K562 (cell line): Measurements from ENCODE around the gene HSD17B1. TPM values are rescaled to one million over a fixed set of nuclear protein-coding genes. Genes with fewer than 3 reads are reported as not detected.

Source experiments
- ARID1B ChIP-seq: fragments of 450-650 bp; IDR thresholded peaks from 2 replicates; pipeline ENCODE4 v1.6.1; 2016; ENCODE audit warnings: antibody characterized with exemption, mild to moderate bottlenecking, inconsistent platforms
- EWSR1 ChIP-seq: fragments of 450-650 bp; IDR thresholded peaks from 2 replicates; pipeline ENCODE4 v1.6.1; 2018; ENCODE audit warnings: borderline replicate concordance, mild to moderate bottlenecking, low read depth, moderate library complexity; ENCODE audit not compliant: partially characterized antibody
- MTA3 ChIP-seq: fragments of 450-650 bp; formaldehyde crosslinking; IDR thresholded peaks from 2 replicates; pipeline ENCODE4 v1.6.1; 2017; ENCODE audit warnings: mild to moderate bottlenecking, borderline replicate concordance
- PHF20 ChIP-seq: fragments of 450-650 bp; IDR thresholded peaks from 2 replicates; pipeline ENCODE4 v1.6.1; 2018; ENCODE audit not compliant: partially characterized antibody
- RBM17 ChIP-seq: fragments of 200-400 bp; formaldehyde crosslinking; IDR thresholded peaks from 2 replicates; pipeline ENCODE4 v1.6.1; 2017; ENCODE audit warnings: low read depth, mild to moderate bottlenecking, low read length, borderline replicate concordance
- RBM25 ChIP-seq: fragments of 200-400 bp; formaldehyde crosslinking; IDR thresholded peaks from 2 replicates; pipeline ENCODE4 v1.6.1; 2018; ENCODE audit warnings: low read length, low read depth, moderate library complexity; ENCODE audit not compliant: severe bottlenecking
- XRCC3 ChIP-seq: fragments of 450-650 bp; IDR thresholded peaks from 2 replicates; pipeline ENCODE4 v1.6.1; 2017; ENCODE audit warnings: mild to moderate bottlenecking, moderate library complexity
- ZNF57 ChIP-seq: fragments of 450-650 bp; formaldehyde crosslinking; IDR thresholded peaks from 2 replicates; pipeline ENCODE4 v1.4.0; 2020; ENCODE audit warnings: mild to moderate bottlenecking, moderate library complexity
- polyA plus RNA-seq, 8 experiments: library from polyadenylated mRNA; depleted of rRNA in 4 of 8; stranded (reverse) in 5 of 8; unstranded in 3 of 8; fragments of >200 nt; fragmentation: Nextera tagmentation in 2 of 8; fragmentation: Illumina TruSeq in 1 of 8; extraction: Ambion mirVana in 2 of 8; extraction: Trizol in 1 of 8; gene quantifications; 2 replicates each; pipeline versions ENCODE4 v1.2.1 to v1.2.3, GENCODE V29; 2011 to 2014; ENCODE audit warnings: inconsistent platforms in 1 of 8, missing spikeins in 1 of 8
- total RNA-seq, 7 experiments: library from RNA; depleted of rRNA in 6 of 7; stranded (reverse); fragments of >200 nt in 6 of 7; fragmentation: Illumina TruSeq in 2 of 7; extraction: Trizol in 2 of 7; gene quantifications; 2 replicates each; pipeline versions ENCODE4 v1.2.1 to v1.2.3, GENCODE V29; 2011 to 2021; ENCODE audit warnings: low replicate concordance in 1 of 7
- TF ChIP-seq, protein P1 (sequence below): fragments of 450-650 bp; IDR thresholded peaks from 2 replicates; pipeline ENCODE4 v1.6.1; 2016; ENCODE audit warnings: borderline replicate concordance
- TF ChIP-seq, protein P2 (sequence below): fragments of 250-450 bp; sonication (Bioruptor Pico); IDR thresholded peaks from 2 replicates; pipeline ENCODE4 v1.8.0; 2021; ENCODE audit warnings: moderate library complexity, mild to moderate bottlenecking, inconsistent platforms
- TF ChIP-seq, protein P3 (sequence below): fragments of 450-650 bp; IDR thresholded peaks from 2 replicates; pipeline ENCODE4 v1.6.1; 2016; ENCODE audit warnings: mild to moderate bottlenecking, moderate library complexity

Gene HSD17B1
- total and polyA plus RNA-seq, 9 of the 15 experiments (the other 6 are each of a cell fraction or from before 2014, with no cell fraction given): 0.55 to 21.1 (median 3.6) TPM

DNA sequence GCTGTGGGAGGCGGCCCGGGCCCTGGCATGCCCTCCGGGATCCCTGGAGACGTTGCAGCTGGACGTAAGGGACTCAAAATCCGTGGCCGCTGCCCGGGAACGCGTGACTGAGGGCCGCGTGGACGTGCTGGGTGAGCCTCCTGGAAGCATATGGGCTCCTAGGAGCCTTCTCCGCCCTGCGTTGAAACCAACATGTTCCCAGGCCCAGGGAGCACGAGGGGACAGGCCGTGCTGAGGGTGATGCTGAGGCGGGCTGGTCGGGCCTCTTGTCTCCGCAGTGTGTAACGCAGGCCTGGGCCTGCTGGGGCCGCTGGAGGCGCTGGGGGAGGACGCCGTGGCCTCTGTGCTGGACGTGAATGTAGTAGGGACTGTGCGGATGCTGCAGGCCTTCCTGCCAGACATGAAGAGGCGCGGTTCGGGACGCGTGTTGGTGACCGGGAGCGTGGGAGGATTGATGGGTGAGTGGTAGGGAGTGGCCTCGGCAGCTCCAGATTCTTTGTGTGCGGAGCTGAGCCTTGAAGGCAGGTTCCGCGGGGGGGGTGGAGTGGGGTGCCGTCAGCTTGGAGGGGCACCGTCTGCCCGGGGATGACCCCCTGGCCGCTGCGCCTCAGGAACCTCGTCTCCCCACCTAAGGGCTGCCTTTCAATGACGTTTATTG, 567 bp downstream of the HSD17B1 start (continued):
- peak; percentile 65 for TF ChIP-seq PHF20
- no peak for TF ChIP-seq XRCC3
- TF ChIP-seq, protein P1, sequence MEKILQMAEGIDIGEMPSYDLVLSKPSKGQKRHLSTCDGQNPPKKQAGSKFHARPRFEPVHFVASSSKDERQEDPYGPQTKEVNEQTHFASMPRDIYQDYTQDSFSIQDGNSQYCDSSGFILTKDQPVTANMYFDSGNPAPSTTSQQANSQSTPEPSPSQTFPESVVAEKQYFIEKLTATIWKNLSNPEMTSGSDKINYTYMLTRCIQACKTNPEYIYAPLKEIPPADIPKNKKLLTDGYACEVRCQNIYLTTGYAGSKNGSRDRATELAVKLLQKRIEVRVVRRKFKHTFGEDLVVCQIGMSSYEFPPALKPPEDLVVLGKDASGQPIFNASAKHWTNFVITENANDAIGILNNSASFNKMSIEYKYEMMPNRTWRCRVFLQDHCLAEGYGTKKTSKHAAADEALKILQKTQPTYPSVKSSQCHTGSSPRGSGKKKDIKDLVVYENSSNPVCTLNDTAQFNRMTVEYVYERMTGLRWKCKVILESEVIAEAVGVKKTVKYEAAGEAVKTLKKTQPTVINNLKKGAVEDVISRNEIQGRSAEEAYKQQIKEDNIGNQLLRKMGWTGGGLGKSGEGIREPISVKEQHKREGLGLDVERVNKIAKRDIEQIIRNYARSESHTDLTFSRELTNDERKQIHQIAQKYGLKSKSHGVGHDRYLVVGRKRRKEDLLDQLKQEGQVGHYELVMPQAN: peak; percentile 37; the same call in 1 of the 2 replicates
- TF ChIP-seq, protein P2, sequence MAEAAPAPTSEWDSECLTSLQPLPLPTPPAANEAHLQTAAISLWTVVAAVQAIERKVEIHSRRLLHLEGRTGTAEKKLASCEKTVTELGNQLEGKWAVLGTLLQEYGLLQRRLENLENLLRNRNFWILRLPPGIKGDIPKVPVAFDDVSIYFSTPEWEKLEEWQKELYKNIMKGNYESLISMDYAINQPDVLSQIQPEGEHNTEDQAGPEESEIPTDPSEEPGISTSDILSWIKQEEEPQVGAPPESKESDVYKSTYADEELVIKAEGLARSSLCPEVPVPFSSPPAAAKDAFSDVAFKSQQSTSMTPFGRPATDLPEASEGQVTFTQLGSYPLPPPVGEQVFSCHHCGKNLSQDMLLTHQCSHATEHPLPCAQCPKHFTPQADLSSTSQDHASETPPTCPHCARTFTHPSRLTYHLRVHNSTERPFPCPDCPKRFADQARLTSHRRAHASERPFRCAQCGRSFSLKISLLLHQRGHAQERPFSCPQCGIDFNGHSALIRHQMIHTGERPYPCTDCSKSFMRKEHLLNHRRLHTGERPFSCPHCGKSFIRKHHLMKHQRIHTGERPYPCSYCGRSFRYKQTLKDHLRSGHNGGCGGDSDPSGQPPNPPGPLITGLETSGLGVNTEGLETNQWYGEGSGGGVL (CRISPR knock-in tag): no peak
- no peak for TF ChIP-seq RBM25
- no peak; the same call in 1 of the 2 replicates for TF ChIP-seq ARID1B
- peak; percentile 53; the same call in 1 of the 2 replicates for TF ChIP-seq MTA3
- no peak for TF ChIP-seq RBM17
- TF ChIP-seq, protein P3, sequence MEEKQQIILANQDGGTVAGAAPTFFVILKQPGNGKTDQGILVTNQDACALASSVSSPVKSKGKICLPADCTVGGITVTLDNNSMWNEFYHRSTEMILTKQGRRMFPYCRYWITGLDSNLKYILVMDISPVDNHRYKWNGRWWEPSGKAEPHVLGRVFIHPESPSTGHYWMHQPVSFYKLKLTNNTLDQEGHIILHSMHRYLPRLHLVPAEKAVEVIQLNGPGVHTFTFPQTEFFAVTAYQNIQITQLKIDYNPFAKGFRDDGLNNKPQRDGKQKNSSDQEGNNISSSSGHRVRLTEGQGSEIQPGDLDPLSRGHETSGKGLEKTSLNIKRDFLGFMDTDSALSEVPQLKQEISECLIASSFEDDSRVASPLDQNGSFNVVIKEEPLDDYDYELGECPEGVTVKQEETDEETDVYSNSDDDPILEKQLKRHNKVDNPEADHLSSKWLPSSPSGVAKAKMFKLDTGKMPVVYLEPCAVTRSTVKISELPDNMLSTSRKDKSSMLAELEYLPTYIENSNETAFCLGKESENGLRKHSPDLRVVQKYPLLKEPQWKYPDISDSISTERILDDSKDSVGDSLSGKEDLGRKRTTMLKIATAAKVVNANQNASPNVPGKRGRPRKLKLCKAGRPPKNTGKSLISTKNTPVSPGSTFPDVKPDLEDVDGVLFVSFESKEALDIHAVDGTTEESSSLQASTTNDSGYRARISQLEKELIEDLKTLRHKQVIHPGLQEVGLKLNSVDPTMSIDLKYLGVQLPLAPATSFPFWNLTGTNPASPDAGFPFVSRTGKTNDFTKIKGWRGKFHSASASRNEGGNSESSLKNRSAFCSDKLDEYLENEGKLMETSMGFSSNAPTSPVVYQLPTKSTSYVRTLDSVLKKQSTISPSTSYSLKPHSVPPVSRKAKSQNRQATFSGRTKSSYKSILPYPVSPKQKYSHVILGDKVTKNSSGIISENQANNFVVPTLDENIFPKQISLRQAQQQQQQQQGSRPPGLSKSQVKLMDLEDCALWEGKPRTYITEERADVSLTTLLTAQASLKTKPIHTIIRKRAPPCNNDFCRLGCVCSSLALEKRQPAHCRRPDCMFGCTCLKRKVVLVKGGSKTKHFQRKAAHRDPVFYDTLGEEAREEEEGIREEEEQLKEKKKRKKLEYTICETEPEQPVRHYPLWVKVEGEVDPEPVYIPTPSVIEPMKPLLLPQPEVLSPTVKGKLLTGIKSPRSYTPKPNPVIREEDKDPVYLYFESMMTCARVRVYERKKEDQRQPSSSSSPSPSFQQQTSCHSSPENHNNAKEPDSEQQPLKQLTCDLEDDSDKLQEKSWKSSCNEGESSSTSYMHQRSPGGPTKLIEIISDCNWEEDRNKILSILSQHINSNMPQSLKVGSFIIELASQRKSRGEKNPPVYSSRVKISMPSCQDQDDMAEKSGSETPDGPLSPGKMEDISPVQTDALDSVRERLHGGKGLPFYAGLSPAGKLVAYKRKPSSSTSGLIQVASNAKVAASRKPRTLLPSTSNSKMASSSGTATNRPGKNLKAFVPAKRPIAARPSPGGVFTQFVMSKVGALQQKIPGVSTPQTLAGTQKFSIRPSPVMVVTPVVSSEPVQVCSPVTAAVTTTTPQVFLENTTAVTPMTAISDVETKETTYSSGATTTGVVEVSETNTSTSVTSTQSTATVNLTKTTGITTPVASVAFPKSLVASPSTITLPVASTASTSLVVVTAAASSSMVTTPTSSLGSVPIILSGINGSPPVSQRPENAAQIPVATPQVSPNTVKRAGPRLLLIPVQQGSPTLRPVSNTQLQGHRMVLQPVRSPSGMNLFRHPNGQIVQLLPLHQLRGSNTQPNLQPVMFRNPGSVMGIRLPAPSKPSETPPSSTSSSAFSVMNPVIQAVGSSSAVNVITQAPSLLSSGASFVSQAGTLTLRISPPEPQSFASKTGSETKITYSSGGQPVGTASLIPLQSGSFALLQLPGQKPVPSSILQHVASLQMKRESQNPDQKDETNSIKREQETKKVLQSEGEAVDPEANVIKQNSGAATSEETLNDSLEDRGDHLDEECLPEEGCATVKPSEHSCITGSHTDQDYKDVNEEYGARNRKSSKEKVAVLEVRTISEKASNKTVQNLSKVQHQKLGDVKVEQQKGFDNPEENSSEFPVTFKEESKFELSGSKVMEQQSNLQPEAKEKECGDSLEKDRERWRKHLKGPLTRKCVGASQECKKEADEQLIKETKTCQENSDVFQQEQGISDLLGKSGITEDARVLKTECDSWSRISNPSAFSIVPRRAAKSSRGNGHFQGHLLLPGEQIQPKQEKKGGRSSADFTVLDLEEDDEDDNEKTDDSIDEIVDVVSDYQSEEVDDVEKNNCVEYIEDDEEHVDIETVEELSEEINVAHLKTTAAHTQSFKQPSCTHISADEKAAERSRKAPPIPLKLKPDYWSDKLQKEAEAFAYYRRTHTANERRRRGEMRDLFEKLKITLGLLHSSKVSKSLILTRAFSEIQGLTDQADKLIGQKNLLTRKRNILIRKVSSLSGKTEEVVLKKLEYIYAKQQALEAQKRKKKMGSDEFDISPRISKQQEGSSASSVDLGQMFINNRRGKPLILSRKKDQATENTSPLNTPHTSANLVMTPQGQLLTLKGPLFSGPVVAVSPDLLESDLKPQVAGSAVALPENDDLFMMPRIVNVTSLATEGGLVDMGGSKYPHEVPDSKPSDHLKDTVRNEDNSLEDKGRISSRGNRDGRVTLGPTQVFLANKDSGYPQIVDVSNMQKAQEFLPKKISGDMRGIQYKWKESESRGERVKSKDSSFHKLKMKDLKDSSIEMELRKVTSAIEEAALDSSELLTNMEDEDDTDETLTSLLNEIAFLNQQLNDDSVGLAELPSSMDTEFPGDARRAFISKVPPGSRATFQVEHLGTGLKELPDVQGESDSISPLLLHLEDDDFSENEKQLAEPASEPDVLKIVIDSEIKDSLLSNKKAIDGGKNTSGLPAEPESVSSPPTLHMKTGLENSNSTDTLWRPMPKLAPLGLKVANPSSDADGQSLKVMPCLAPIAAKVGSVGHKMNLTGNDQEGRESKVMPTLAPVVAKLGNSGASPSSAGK: peak; percentile 78
- TF ChIP-seq ZNF57: no peak
- no peak for TF ChIP-seq EWSR1
